Kidney (tissue), 14 donors: ENCODE data around the gene LYSMD4. TPM values are rescaled to one million over a fixed set of nuclear protein-coding genes. Genes with fewer than 3 reads are reported as not detected.

ENCODE experiments used
- DNase-seq, 5 donors: peaks; one replicate each; pipeline ENCODE4 v3.0.0-alpha.2; 2013 to 2020
- FAIRE-seq: peaks from 2 replicates; lab custom pipeline; 2012; peaks lifted over from hg19 to GRCh38; lab: Jason Lieb, UNC
- H3K27ac ChIP-seq, 2 donors: one replicate each; pipeline ENCODE4 v1.7.0; 2013; ENCODE audit warnings: low read depth in 2 of 2, low read length in 2 of 2, inconsistent platforms in 1 of 2
- H3K27me3 ChIP-seq: one replicate; pipeline ENCODE4 v1.7.1; 2013; ENCODE audit warnings: low read length, inconsistent platforms; ENCODE audit not compliant: control insufficient read depth, insufficient read depth
- H3K36me3 ChIP-seq, 3 donors: one replicate each; pipeline versions ENCODE4 v1.7.0 to v1.7.1; 2013; ENCODE audit warnings: low read length in 3 of 3, control low read depth in 1 of 3, inconsistent platforms in 1 of 3; ENCODE audit not compliant: insufficient read depth in 3 of 3, control insufficient read depth in 2 of 3
- H3K4me1 ChIP-seq, 3 donors: one replicate each; pipeline versions ENCODE4 v1.7.0 to v1.7.1; 2013; ENCODE audit warnings: low read length in 3 of 3, inconsistent platforms in 1 of 3, low read depth in 1 of 3; ENCODE audit not compliant: control insufficient read depth in 2 of 3, insufficient read depth in 2 of 3
- H3K4me3 ChIP-seq, 3 donors: one replicate each; pipeline versions ENCODE4 v1.7.0 to v1.8.1; 2013; ENCODE audit warnings: low read length in 3 of 3, control low read depth in 1 of 3, inconsistent platforms in 1 of 3
- H3K9ac ChIP-seq, 3 donors: one replicate each; pipeline versions ENCODE4 v1.7.0 to v1.7.1; 2013; ENCODE audit warnings: low read length in 3 of 3, control low read depth in 1 of 3, inconsistent platforms in 1 of 3
- H3K9me3 ChIP-seq, 3 donors: one replicate each; pipeline versions ENCODE4 v1.7.0 to v1.7.1; 2013; ENCODE audit warnings: low read length in 3 of 3, control low read depth in 1 of 3, inconsistent platforms in 1 of 3; ENCODE audit not compliant: control insufficient read depth in 2 of 3, insufficient read depth in 1 of 3
- intact Hi-C: fragments of 100-400 bp; cut with DNase I; formaldehyde crosslinking; loops from one replicate; pipeline ENCODE4 v1.11.1; 2022
- polyA plus RNA-seq: library from polyadenylated mRNA; stranded (reverse); fragments of 350-450 nt; fragmentation: Illumina TruSeq; extraction: RNeasy Lipid Tissue Mini Kit (QIAGEN cat#74804); gene quantifications from one replicate; pipeline ENCODE4 v1.2.3, GENCODE V29; 2014; ENCODE audit warnings: low read depth, low replicate concordance; ENCODE audit not compliant: insufficient read depth
- total RNA-seq: library from RNA; stranded (reverse); fragmentation: NEBNext Ultra II Directional; extraction: Animal tissue kit (Norgen Biotek cat#: 25700); gene quantifications from one replicate; pipeline ENCODE4 v1.2.1, GENCODE V29; 2021
- TF ChIP-seq, protein P1 (sequence below): IDR thresholded peaks from 3 replicates; pipeline ENCODE4 v1.5.1; 2012; ENCODE audit warnings: mild to moderate bottlenecking, moderate library complexity, borderline replicate concordance; ENCODE audit not compliant: insufficient read depth; ENCODE audit errors: extremely low read depth
- donor health status: control.
- donor health status: control.
- donor health status: control.
- donor health status: control.
- donor health status: control.
- donor health status: DM: yes; HTN: yes; CAD: no.
- donor health status: Normal renal cell carcinoma (clear cell type).

Gene LYSMD4
- total and polyA plus RNA-seq, 2 donors from 2014 or later = 4.9 to 8.6 TPM

DNA sequence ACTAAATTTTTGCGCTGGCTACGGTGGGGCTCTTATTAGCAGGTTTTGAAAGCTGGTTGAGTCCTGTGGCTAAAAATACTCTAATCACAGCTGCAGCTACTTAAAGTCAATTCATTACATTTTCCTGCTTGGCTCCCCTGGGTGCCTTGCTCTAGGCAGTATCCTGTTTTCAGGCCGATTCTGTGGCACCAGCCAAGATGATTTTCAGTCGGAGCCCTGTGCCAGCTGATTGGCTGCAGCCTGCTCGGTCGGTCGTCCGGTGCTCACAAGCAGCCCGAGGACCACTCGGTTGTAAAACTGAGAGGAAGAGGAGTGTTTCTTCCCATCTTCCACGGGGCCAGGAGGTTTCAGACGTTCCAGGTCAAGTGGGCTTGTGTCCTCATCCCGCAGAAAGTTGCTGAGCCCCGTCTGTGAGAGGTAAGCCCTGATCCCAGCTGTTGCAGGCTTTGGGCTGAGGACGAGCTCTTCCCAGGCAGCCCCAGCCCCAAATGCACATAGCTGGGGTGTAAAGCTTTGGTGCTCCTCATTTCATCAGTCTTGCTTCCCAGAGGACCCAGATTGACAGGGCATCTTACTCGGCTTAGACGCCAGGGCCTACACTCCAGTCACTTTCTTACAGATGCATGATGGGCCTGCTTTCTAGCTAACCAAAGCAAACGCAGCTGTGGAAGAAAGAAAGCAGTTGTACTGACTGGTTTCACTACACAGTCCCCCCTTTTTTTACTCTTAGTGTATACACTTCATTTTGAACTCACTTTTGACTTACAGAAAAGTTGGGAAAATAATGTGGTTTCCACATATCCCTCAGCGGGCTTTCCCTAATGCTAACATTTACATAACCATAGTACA is 15.9 kb downstream of the LYSMD4 start:
- Histone ChIP-seq H3K4me1 (peaks cover 0 to 4% (median 0%) of the 10 kb centered on the region in 3 donors), H3K36me3 (peaks cover 3 to 8% (median 5%) of the 10 kb centered on the region in 3 donors), H3K4me3 (no peak overlapping the region), H3K9me3 (no peaks in the 10 kb centered on the region), H3K27ac (no peak overlapping the region), H3K27me3 (no peaks in the 10 kb centered on the region), H3K9ac (no peak overlapping the region)
- TF ChIP-seq, protein P1, sequence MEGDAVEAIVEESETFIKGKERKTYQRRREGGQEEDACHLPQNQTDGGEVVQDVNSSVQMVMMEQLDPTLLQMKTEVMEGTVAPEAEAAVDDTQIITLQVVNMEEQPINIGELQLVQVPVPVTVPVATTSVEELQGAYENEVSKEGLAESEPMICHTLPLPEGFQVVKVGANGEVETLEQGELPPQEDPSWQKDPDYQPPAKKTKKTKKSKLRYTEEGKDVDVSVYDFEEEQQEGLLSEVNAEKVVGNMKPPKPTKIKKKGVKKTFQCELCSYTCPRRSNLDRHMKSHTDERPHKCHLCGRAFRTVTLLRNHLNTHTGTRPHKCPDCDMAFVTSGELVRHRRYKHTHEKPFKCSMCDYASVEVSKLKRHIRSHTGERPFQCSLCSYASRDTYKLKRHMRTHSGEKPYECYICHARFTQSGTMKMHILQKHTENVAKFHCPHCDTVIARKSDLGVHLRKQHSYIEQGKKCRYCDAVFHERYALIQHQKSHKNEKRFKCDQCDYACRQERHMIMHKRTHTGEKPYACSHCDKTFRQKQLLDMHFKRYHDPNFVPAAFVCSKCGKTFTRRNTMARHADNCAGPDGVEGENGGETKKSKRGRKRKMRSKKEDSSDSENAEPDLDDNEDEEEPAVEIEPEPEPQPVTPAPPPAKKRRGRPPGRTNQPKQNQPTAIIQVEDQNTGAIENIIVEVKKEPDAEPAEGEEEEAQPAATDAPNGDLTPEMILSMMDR = no peak
- intact Hi-C loops = no loop called here
- FAIRE-seq (no peak), DNase-seq (no peak)

GRCh38 chr15:99716540-99717095 is 16.6 kb downstream of the LYSMD4 start:
- H3K4me3 ChIP-seq = no peak overlapping the region
- no peak overlapping the region for H3K27ac ChIP-seq
- intact Hi-C loops = no loop called here

DNA sequence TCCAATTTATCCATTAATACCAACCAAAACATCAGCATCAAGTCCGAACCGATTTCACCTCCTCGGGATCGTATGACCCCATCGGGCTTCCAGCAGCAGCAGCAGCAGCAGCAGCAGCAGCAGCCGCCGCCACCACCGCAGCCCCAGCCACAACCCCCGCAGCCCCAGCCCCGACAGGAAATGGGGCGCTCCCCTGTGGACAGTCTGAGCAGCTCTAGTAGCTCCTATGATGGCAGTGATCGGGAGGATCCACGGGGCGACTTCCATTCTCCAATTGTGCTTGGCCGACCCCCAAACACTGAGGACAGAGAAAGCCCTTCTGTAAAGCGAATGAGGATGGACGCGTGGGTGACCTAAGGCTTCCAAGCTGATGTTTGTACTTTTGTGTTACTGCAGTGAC is 20.8 kb downstream of the LYSMD4 start:
- FAIRE-seq (no peak), DNase-seq (no peak)
- no peaks in the 10 kb centered on the region for H3K27me3 ChIP-seq
- H3K9me3 ChIP-seq = no peaks in the 10 kb centered on the region
- intact Hi-C loops = no loop called here
- TF ChIP-seq, protein P1 = no peak
- no peak overlapping the region for H3K4me3 ChIP-seq
- peaks cover 3 to 28% (median 20%) of the 10 kb centered on the region in 3 donors for H3K36me3 ChIP-seq
- H3K9ac ChIP-seq = no peak overlapping the region
- H3K27ac ChIP-seq = no peak overlapping the region
- peaks cover 0 to 12% (median 7%) of the 10 kb centered on the region in 3 donors for H3K4me1 ChIP-seq

More at GRCh38 chr15:99716540-99717095, 16.6 kb downstream of the LYSMD4 start:
- TF ChIP-seq, protein P1 = no peak
- DNase-seq (no peak), FAIRE-seq (no peak)
- H3K9me3 ChIP-seq = no peaks in the 10 kb centered on the region
- no peak overlapping the region for H3K9ac ChIP-seq
- peaks cover 3 to 11% (median 8%) of the 10 kb centered on the region in 3 donors for H3K36me3 ChIP-seq
- H3K4me1 ChIP-seq = peaks cover 0 to 4% (median 0%) of the 10 kb centered on the region in 3 donors
- H3K27me3 ChIP-seq = no peaks in the 10 kb centered on the region
